Esophagus muscularis mucosa (tissue), 4 donors: ENCODE data around the gene AGPAT4. TPM values are rescaled to one million over a fixed set of nuclear protein-coding genes. Genes with fewer than 3 reads are reported as not detected.

ENCODE experiments used
- DNase-seq: peaks from one replicate; pipeline ENCODE4 v3.0.0-alpha.2; 2017; ENCODE audit errors: extremely low spot score
- H3K27ac ChIP-seq, 4 donors: fragments of 200-600 bp; sonication (generic); replicated peaks in 1 of 4; 1 replicate in 3 of 4; 2 replicates in 1 of 4; pipeline ENCODE4 v1.5.1; 2016 to 2019; ENCODE audit warnings: mild to moderate bottlenecking in 1 of 4
- H3K27me3 ChIP-seq, 4 donors: fragments of 200-600 bp; sonication (generic); one replicate each; pipeline versions ENCODE4 v1.5.1 to v1.6.0; 2016 to 2019
- H3K36me3 ChIP-seq, 4 donors: fragments of 200-600 bp; sonication (generic); one replicate each; pipeline ENCODE4 v1.5.1; 2016 to 2019
- H3K4me1 ChIP-seq, 4 donors: fragments of 200-600 bp; sonication (generic); one replicate each; pipeline ENCODE4 v1.5.1; 2016 to 2019
- H3K4me3 ChIP-seq, 4 donors: fragments of 200-600 bp; sonication (generic); 1 replicate in 2 of 4; 2 replicates in 2 of 4; pipeline ENCODE4 v1.5.1; 2016 to 2019; ENCODE audit warnings: mild to moderate bottlenecking in 4 of 4, moderate library complexity in 1 of 4
- H3K9me3 ChIP-seq, 4 donors: fragments of 200-600 bp; sonication (generic); 1 replicate in 3 of 4; 2 replicates in 1 of 4; pipeline ENCODE4 v1.5.1; 2016 to 2019
- CTCF ChIP-seq, 3 experiments: fragments of 200-600 bp in 2 of 3; fragments of 450-650 bp in 1 of 3; sonication (generic) in 2 of 3; IDR thresholded peaks; one replicate each; pipeline ENCODE4 v1.5.1; 2017 to 2019; ENCODE audit warnings: antibody characterized with exemption in 3 of 3, mild to moderate bottlenecking in 2 of 3, moderate library complexity in 1 of 3
- EP300 ChIP-seq: sonication (generic); formaldehyde crosslinking; IDR thresholded peaks from one replicate; pipeline ENCODE4 v1.6.1; 2017; ENCODE audit warnings: antibody characterized with exemption
- POLR2A ChIP-seq: fragments of 450-650 bp; IDR thresholded peaks from one replicate; pipeline ENCODE4 v1.6.1; 2017; ENCODE audit warnings: antibody characterized with exemption, moderate library complexity, mild to moderate bottlenecking, low read depth
- POLR2AphosphoS5 ChIP-seq, 2 donors: sonication (generic); formaldehyde crosslinking; IDR thresholded peaks; one replicate each; pipeline ENCODE4 v1.6.1; 2017; ENCODE audit warnings: antibody characterized with exemption in 2 of 2
- WGBS: methylation state at CpG from one replicate; pipeline ENCODE4 v1.1.5; 2018; 5-methylcytosine and 5-hydroxymethylcytosine counted together
- intact Hi-C: fragments of 100-400 bp; cut with DNase I; formaldehyde crosslinking; loops from one replicate; pipeline ENCODE4 v1.15.1; 2023
- total RNA-seq, 4 donors: library from RNA; depleted of rRNA; stranded (reverse); fragments of >200 nt; gene quantifications; one replicate each; pipeline versions ENCODE4 v1.1.0 to v1.2.1, GENCODE V29; 2016

Gene AGPAT4
- total RNA-seq, 4 donors from 2014 or later = 7.9 to 12.6 (median 10.0) TPM

- TF ChIP-seq CTCF (IDR thresholded peaks at IDR 0.05) = no peak
- TF ChIP-seq POLR2A = no peak
- TF ChIP-seq POLR2AphosphoS5 (IDR thresholded peaks at IDR 0.05) = no peak
- TF ChIP-seq EP300 = no peak
- intact Hi-C loops = no loop called here
- 97% methylated on average over 10 of the region's 10 CpGs for WGBS
- no peak overlapping the region for H3K27ac ChIP-seq
- H3K4me3 ChIP-seq = no peak overlapping the region
- DNase-seq = no peak
- H3K27me3 ChIP-seq = no peaks in the 10 kb centered on the region
- peaks cover 0 to 7% (median 0%) of the 10 kb centered on the region in 4 donors for H3K36me3 ChIP-seq
- H3K4me1 ChIP-seq = peaks cover 0 to 26% (median 9%) of the 10 kb centered on the region in 4 donors
- H3K9me3 ChIP-seq = no peaks in the 10 kb centered on the region
These were observed 31.7 kb downstream of the AGPAT4 start for GRCh38 chr6:161242113-161242512.

GRCh38 chr6:161239001-161239400 is 34.9 kb downstream of the AGPAT4 start:
- Histone ChIP-seq H3K4me1 (peaks cover 4 to 53% (median 39%) of the 10 kb centered on the region in 4 donors), H3K27me3 (no peaks in the 10 kb centered on the region), H3K36me3 (no peaks in the 10 kb centered on the region), H3K9me3 (no peaks in the 10 kb centered on the region), H3K4me3 (no peak overlapping the region), H3K27ac (no peak overlapping the region)
- no peak for DNase-seq
- intact Hi-C loops = no loop called here
- TF ChIP-seq POLR2A (no peak), CTCF (IDR thresholded peaks at IDR 0.05) (no peak), POLR2AphosphoS5 (IDR thresholded peaks at IDR 0.05) (no peak), EP300 (no peak)
- WGBS = 98% methylated on average over 6 of the region's 6 CpGs

- WGBS = 92% methylated on average over 5 of the region's 5 CpGs
- no peak for TF ChIP-seq POLR2A
- no peak for TF ChIP-seq POLR2AphosphoS5 (IDR thresholded peaks at IDR 0.05)
- no peak for TF ChIP-seq CTCF (IDR thresholded peaks at IDR 0.05)
- no peak for TF ChIP-seq EP300
- Histone ChIP-seq H3K9me3 (no peaks in the 10 kb centered on the region), H3K27me3 (no peaks in the 10 kb centered on the region), H3K36me3 (no peaks in the 10 kb centered on the region), H3K27ac (no peak overlapping the region), H3K4me1 (peaks cover 4 to 56% (median 41%) of the 10 kb centered on the region in 4 donors), H3K4me3 (no peak overlapping the region)
- DNase-seq = no peak
- intact Hi-C loops = no loop called here
These were observed 35.4 kb downstream of the AGPAT4 start for GRCh38 chr6:161238500-161238899.

- TF ChIP-seq CTCF (IDR thresholded peaks at IDR 0.05) (no peak), EP300 (no peak), POLR2AphosphoS5 (IDR thresholded peaks at IDR 0.05) (no peak), POLR2A (no peak)
These were observed 35.8 kb downstream of the AGPAT4 start for GRCh38 chr6:161238081-161238480.

GRCh38 chr6:161237176-161237575 is 36.7 kb downstream of the AGPAT4 start:
- peaks cover 4 to 51% (median 41%) of the 10 kb centered on the region in 4 donors for H3K4me1 ChIP-seq
- TF ChIP-seq POLR2AphosphoS5 (IDR thresholded peaks at IDR 0.05) (no peak), EP300 (no peak), CTCF (IDR thresholded peaks at IDR 0.05) (no peak)
- H3K36me3 ChIP-seq = no peaks in the 10 kb centered on the region
- 97% methylated on average over 1 of the region's 1 CpG for WGBS
- intact Hi-C loops = no loop called here
- no peaks in the 10 kb centered on the region for H3K27me3 ChIP-seq
- no peak for DNase-seq
- no peak overlapping the region for H3K4me3 ChIP-seq
- H3K9me3 ChIP-seq = no peaks in the 10 kb centered on the region
- no peak overlapping the region for H3K27ac ChIP-seq

More at GRCh38 chr6:161238081-161238480, 35.8 kb downstream of the AGPAT4 start:
- Histone ChIP-seq H3K27ac (no peak overlapping the region), H3K9me3 (no peaks in the 10 kb centered on the region), H3K4me1 (peaks cover 4 to 53% (median 41%) of the 10 kb centered on the region in 4 donors), H3K4me3 (no peak overlapping the region), H3K27me3 (no peaks in the 10 kb centered on the region), H3K36me3 (no peaks in the 10 kb centered on the region)
- 75% methylated on average over 6 of the region's 6 CpGs for WGBS
- intact Hi-C loops = no loop called here
- no peak for DNase-seq
